Measurements from ENCODE around the gene DGKG.

GRCh38 chr3:186167646-186168395 lies 194.2 kb downstream of the DGKG start:
- TF ChIP-seq, protein P1, sequence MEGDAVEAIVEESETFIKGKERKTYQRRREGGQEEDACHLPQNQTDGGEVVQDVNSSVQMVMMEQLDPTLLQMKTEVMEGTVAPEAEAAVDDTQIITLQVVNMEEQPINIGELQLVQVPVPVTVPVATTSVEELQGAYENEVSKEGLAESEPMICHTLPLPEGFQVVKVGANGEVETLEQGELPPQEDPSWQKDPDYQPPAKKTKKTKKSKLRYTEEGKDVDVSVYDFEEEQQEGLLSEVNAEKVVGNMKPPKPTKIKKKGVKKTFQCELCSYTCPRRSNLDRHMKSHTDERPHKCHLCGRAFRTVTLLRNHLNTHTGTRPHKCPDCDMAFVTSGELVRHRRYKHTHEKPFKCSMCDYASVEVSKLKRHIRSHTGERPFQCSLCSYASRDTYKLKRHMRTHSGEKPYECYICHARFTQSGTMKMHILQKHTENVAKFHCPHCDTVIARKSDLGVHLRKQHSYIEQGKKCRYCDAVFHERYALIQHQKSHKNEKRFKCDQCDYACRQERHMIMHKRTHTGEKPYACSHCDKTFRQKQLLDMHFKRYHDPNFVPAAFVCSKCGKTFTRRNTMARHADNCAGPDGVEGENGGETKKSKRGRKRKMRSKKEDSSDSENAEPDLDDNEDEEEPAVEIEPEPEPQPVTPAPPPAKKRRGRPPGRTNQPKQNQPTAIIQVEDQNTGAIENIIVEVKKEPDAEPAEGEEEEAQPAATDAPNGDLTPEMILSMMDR (IDR thresholded peaks at IDR 0.05 in 2 of 3, conservative IDR thresholded peaks at IDR 0.05 in 1 of 3; ENCODE audit: insufficient read depth in 2 of 3, low read depth in 1 of 3, low read length in 3 of 3), result no peak
- no peak for TF ChIP-seq NR2C1 (IDR thresholded peaks at IDR 0.05)
- no peak for TF ChIP-seq NR2C1 (tag; IDR thresholded peaks at IDR 0.05)
- TF ChIP-seq, protein P2, sequence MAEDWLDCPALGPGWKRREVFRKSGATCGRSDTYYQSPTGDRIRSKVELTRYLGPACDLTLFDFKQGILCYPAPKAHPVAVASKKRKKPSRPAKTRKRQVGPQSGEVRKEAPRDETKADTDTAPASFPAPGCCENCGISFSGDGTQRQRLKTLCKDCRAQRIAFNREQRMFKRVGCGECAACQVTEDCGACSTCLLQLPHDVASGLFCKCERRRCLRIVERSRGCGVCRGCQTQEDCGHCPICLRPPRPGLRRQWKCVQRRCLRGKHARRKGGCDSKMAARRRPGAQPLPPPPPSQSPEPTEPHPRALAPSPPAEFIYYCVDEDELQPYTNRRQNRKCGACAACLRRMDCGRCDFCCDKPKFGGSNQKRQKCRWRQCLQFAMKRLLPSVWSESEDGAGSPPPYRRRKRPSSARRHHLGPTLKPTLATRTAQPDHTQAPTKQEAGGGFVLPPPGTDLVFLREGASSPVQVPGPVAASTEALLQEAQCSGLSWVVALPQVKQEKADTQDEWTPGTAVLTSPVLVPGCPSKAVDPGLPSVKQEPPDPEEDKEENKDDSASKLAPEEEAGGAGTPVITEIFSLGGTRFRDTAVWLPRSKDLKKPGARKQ (CRISPR knock-in tag; IDR thresholded peaks at IDR 0.05), result no peak
- TF ChIP-seq ZNF436 (CRISPR knock-in tag; IDR thresholded peaks at IDR 0.05), result no peak
- TF ChIP-seq ZFX (CRISPR knock-in tag; IDR thresholded peaks at IDR 0.05), result no peak
- TF ChIP-seq EGR1 (conservative IDR thresholded peaks at IDR 0.05), result no peak
- TF ChIP-seq ZNF561 (CRISPR knock-in tag; conservative IDR thresholded peaks at IDR 0.05), result no peak
- no peak for TF ChIP-seq ZBED1 (IDR thresholded peaks at IDR 0.05)
- TF ChIP-seq POLR2A (conservative IDR thresholded peaks at IDR 0.05), result no peak
- no peak for TF ChIP-seq NCOR1 (IDR thresholded peaks at IDR 0.05)
